ENCODE data around the gene PNPLA2. TPM values are rescaled to one million over a fixed set of nuclear protein-coding genes. Genes with fewer than 3 reads are reported as not detected.
A peak's percentile ranks its signal among the peaks of the same experiment; 100 is the strongest.

Gene PNPLA2
- total and polyA plus RNA-seq, 10 of the 15 experiments (the other 5 are each of a cell fraction or from before 2014, with no cell fraction given) = 0.19 to 34.0 (median 8.1) TPM

GRCh38 chr11:815675-816432 lies 2.9 kb upstream of the PNPLA2 start:
- DNase-seq (ENCODE audit: low read depth, low spot score) = no peak
- CTCF ChIA-PET = no interaction called here
- H3K36me3 ChIP-seq (ENCODE audit: control insufficient read depth in 2 of 2, insufficient read depth in 2 of 2, low read length in 1 of 2) = peaks cover 8 to 28% of the 10 kb centered on the region in 2 experiments; a peak in 3 of 4 replicates
- H3K79me2 ChIP-seq (ENCODE audit: control insufficient read depth, insufficient read depth, low read length) = peaks cover 19% of the 10 kb centered on the region
- H4K20me1 ChIP-seq (ENCODE audit: control insufficient read depth, insufficient read depth) = peaks cover 8% of the 10 kb centered on the region
- intact Hi-C loops (cut with micrococcal nuclease; ENCODE audit: unreplicated experiment) (no loop called here), in situ Hi-C loops (cut with MboI) (loop anchor here (25.0 kb wide), 1 partner anchor 1571 kb away; the partner anchor contains the start of gene CD81)
- ATAC-seq = no peak
- WGBS (ENCODE audit: insufficient coverage, insufficient replicate concordance, low lambda C conversion rate, missing lambda C conversion rate) = 80% methylated on average over 9 of the region's 11 CpGs
- no peak overlapping the region for H2AFZ ChIP-seq (ENCODE audit: control insufficient read depth, low read depth, low read length)
- POLR2A ChIA-PET = no interaction called here
- no TSS peak for BruUV-seq (replicated peaks)
- no peak overlapping the region for H3K4me3 ChIP-seq
- RAD21 ChIA-PET (ENCODE audit: unreplicated experiment) = no interaction called here
- SMC1A ChIA-PET (ENCODE audit: uncharacterized antibody, unreplicated experiment) = no interaction called here
- H3K9me3 ChIP-seq (replicated peaks; ENCODE audit: control insufficient read depth, insufficient read depth, low read length) = no peaks in the 10 kb centered on the region
- H3K9ac ChIP-seq (ENCODE audit: control insufficient read depth, insufficient read depth, low read length) = no peak overlapping the region
- H3K27me3 ChIP-seq (replicated peaks in 1 of 2; ENCODE audit: control insufficient read depth in 2 of 2, insufficient read depth in 2 of 2, low read length in 1 of 2) = no peaks in the 10 kb centered on the region
- no peak overlapping the region for H3K27ac ChIP-seq (ENCODE audit: control insufficient read depth, insufficient read depth)
- TF ChIP-seq MTA3 (IDR thresholded peaks at IDR 0.05; ENCODE audit: borderline replicate concordance, low read length) (no peak), POLR2A (IDR thresholded peaks at IDR 0.05; ENCODE audit: low read depth, low read length) (peak; percentile 49; the same call in 1 of the 2 replicates), RB1 (IDR thresholded peaks at IDR 0.05; ENCODE audit: borderline replicate concordance) (no peak), ZBTB11 (CRISPR knock-in tag; IDR thresholded peaks at IDR 0.05) (no peak), CHD4 (IDR thresholded peaks at IDR 0.05) (no peak), IRF5 (IDR thresholded peaks at IDR 0.05; ENCODE audit: borderline replicate concordance) (no peak)
- H3K4me1 ChIP-seq (ENCODE audit: control insufficient read depth, insufficient read depth, low read length) = peaks cover 7% of the 10 kb centered on the region
- no peak overlapping the region for H3K4me2 ChIP-seq (ENCODE audit: control insufficient read depth, insufficient read depth)
- no peak for FAIRE-seq

Measured in GM12878 (cell line).